Prostate gland (tissue), 2 donors: ENCODE measurements around the gene ZBTB39. TPM values are rescaled to one million over a fixed set of nuclear protein-coding genes. Genes with fewer than 3 reads are reported as not detected.
"Not testable (repeated sequence)": the region's sequence is repeated elsewhere in the genome, so short reads cannot be mapped to it uniquely, and the experiment has no call there.

Experiments
- DNase-seq: peaks from one replicate; pipeline ENCODE4 v3.0.0-alpha.2; 2019; ENCODE audit warnings: low spot score
- H3K27ac ChIP-seq, 2 donors: fragments of 200-600 bp; sonication (generic); 2 replicates each; pipeline ENCODE4 v1.5.1; 2017 to 2019
- H3K27me3 ChIP-seq: fragments of 200-600 bp; sonication (generic); replicated peaks from 2 replicates; pipeline ENCODE4 v1.5.1; 2019; ENCODE audit not compliant: insufficient read depth
- H3K36me3 ChIP-seq, 2 donors: fragments of 200-600 bp; sonication (generic); 1 replicate in 1 of 2; 2 replicates in 1 of 2; pipeline versions ENCODE4 v1.5.1 to v1.8.1; 2017 to 2019
- H3K4me1 ChIP-seq: fragments of 200-600 bp; sonication (generic); replicated peaks from 2 replicates; pipeline ENCODE4 v1.5.1; 2019
- H3K4me3 ChIP-seq, 2 donors: fragments of 200-600 bp; sonication (generic); 2 replicates each; pipeline ENCODE4 v1.5.1; 2017 to 2019
- H3K9me3 ChIP-seq: fragments of 200-600 bp; sonication (generic); 2 replicates; pipeline ENCODE4 v1.5.1; 2017
- POLR2A ChIP-seq: fragments of 450-650 bp; IDR thresholded peaks from one replicate; pipeline ENCODE4 v1.6.1; 2016; ENCODE audit warnings: antibody characterized with exemption, mild to moderate bottlenecking
- POLR2AphosphoS5 ChIP-seq: sonication (generic); formaldehyde crosslinking; IDR thresholded peaks from one replicate; pipeline ENCODE4 v1.6.1; 2017; ENCODE audit warnings: antibody characterized with exemption
- WGBS: methylation state at CpG from one replicate; pipeline ENCODE4 v1.1.5; 2018; 5-methylcytosine and 5-hydroxymethylcytosine counted together
- intact Hi-C: fragments of 100-400 bp; cut with DNase I; formaldehyde crosslinking; loops from one replicate; pipeline ENCODE4 v1.14.2; 2022
- total RNA-seq, 2 donors: library from RNA; depleted of rRNA; stranded (reverse); fragments of >200 nt; gene quantifications; one replicate each; pipeline ENCODE4 v1.1.0, GENCODE V29; 2016
- TF ChIP-seq, protein P1 (sequence below), 4 experiments: fragments of 200-600 bp in 2 of 4; fragments of 450-650 bp in 2 of 4; sonication (generic) in 2 of 4; IDR thresholded peaks; 1 replicate in 3 of 4; 2 replicates in 1 of 4; pipeline ENCODE4 v1.5.1; 2016 to 2019; ENCODE audit warnings: antibody characterized with exemption in 4 of 4, mild to moderate bottlenecking in 2 of 4, moderate library complexity in 2 of 4

Gene ZBTB39
- total RNA-seq, 2 donors from 2014 or later: 5.8 to 15.6 TPM

DNA sequence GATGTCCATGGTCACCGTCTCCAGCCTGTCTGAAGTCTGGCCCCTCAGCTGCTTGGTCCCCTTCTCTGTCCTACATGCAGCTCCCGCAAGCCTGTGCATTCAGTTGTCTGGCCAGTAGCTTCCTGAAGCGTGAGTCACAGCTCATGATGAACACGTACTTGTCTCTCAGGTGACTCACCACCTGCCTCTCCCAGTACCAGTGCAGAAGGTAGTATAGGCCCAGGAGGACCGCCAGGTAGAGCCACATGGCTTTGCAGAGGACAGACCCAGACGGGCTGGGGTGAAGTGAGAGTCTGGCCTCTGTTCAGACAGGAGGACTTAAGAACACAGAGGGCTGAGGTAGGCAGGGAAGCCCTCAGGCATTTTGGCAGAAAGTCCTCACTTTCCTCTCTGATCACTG lies 20.6 kb downstream of the ZBTB39 start:
- H3K27ac ChIP-seq: peak overlapping the region in 1 of 2 donors; percentile 19
- DNase-seq: peak; percentile 87
- not testable (repeated sequence) for H3K36me3 ChIP-seq, H3K9me3 ChIP-seq, H3K4me1 ChIP-seq, H3K27me3 ChIP-seq, H3K4me3 ChIP-seq
- peak; percentile 90 for TF ChIP-seq POLR2AphosphoS5
- TF ChIP-seq, protein P1, sequence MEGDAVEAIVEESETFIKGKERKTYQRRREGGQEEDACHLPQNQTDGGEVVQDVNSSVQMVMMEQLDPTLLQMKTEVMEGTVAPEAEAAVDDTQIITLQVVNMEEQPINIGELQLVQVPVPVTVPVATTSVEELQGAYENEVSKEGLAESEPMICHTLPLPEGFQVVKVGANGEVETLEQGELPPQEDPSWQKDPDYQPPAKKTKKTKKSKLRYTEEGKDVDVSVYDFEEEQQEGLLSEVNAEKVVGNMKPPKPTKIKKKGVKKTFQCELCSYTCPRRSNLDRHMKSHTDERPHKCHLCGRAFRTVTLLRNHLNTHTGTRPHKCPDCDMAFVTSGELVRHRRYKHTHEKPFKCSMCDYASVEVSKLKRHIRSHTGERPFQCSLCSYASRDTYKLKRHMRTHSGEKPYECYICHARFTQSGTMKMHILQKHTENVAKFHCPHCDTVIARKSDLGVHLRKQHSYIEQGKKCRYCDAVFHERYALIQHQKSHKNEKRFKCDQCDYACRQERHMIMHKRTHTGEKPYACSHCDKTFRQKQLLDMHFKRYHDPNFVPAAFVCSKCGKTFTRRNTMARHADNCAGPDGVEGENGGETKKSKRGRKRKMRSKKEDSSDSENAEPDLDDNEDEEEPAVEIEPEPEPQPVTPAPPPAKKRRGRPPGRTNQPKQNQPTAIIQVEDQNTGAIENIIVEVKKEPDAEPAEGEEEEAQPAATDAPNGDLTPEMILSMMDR (IDR thresholded peaks at IDR 0.05): peak in 2 of 4 experiments; percentile 23 to 33
- intact Hi-C loops: loop anchor here (2.0 kb wide), 1 partner anchor 223 kb away; the partner anchor contains the start of gene HSD17B6
- 45% methylated on average over 5 of the region's 6 CpGs for WGBS

DNA sequence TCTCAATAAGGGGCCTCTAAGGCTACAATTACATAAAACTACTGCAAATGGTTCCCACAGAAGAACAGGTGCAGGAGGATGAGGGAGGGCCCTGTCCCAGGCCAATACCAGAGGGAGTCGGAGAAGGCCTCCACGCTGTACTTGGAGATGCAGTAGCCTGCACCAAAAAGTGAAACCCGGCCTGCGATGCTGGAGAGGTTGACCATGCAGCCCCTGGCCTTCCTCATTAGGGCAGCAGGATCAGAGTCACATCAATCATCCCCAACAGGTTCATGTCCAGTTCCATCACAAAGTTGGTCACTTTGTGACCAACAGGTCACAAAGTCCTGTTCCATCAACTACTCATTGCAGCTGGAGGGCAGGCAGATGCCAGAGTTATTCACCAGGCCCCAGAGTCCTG lies 23.0 kb downstream of the ZBTB39 start:
- H3K4me3 ChIP-seq: no peak overlapping the region
- TF ChIP-seq, protein P1 (IDR thresholded peaks at IDR 0.05): no peak
- no peak for TF ChIP-seq POLR2A
- no peaks in the 10 kb centered on the region for H3K9me3 ChIP-seq
- H3K4me1 ChIP-seq: no peaks in the 10 kb centered on the region
- WGBS: 93% methylated on average over 4 of the region's 4 CpGs
- H3K27me3 ChIP-seq: no peaks in the 10 kb centered on the region
- no peak overlapping the region for H3K27ac ChIP-seq
- intact Hi-C loops: no loop called here
- H3K36me3 ChIP-seq: no peaks in the 10 kb centered on the region
- no peak for DNase-seq

DNA sequence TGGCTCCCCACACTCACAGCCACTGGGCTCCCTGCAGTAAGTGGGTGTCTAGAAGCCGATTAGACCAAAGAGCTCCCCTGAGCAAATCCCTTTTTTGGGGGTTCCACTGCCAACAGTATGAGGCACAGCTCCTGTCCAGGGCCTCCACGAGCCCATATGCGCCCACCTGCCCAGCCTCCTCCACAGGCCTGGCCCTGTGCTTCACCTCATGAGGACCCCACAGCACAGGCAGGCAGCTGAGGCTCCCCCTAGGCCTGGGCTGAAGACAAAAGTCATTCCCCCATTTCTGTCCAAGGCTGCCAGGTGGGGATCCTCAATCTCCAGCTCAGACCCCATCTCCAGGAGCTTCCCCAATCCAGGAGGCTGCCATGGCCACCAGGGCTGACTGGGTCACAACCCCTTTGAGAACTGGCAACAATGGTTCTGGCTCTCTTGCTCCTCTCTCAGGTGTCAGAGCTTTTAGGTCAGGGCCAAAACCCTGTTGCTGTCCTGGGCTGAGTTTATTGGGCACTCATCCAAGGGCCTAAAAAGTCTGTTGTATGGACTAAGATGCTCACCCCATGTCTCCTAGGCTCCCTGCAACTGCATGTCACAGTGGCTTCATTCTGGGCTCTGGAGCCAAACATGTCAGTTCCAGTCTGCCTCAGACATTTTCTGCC lies 23.6 kb downstream of the ZBTB39 start:
- H3K27me3 ChIP-seq, H3K9me3 ChIP-seq, H3K36me3 ChIP-seq, H3K27ac ChIP-seq, DNase-seq, H3K4me3 ChIP-seq, H3K4me1 ChIP-seq, intact Hi-C loops: not testable (repeated sequence)
- WGBS: 100% methylated on average over 2 of the region's 3 CpGs

DNA sequence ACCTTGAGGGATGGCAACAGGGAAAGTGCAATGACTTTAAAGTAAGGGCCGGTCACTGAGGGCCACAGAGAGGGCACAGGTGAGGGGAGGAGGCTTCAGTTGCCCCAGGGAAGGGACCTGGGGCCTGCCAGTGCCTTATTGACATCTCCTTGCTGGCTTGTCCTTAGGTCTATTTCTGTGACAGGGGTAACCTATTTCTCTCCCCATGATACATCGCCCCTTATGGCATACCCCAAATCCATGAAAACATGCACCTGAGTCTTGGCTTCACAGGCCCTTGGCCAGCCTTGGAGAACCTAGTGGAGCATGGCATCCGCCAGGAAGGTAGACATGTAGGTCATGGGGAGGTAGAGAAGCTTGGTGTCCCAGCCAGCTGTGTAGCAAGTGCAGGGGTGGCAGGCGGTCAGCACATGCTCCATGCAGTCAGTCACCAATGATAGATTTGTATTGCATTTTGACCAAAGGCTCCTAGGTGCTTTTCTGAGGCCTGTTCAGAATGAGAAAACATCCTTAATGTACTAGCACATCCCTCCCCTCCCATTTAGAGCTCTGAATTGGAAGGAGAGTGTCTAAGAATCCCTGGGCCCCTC lies 25.3 kb downstream of the ZBTB39 start:
- no peak for TF ChIP-seq POLR2A
- TF ChIP-seq POLR2AphosphoS5: no peak
- TF ChIP-seq, protein P1 (IDR thresholded peaks at IDR 0.05): no peak
- intact Hi-C loops: no loop called here
- Histone ChIP-seq H3K4me1 (no peaks in the 10 kb centered on the region), H3K27ac (no peak overlapping the region), H3K9me3 (no peaks in the 10 kb centered on the region), H3K4me3 (no peak overlapping the region), H3K27me3 (no peaks in the 10 kb centered on the region), H3K36me3 (no peaks in the 10 kb centered on the region)
- no peak for DNase-seq
- 98% methylated on average over 4 of the region's 4 CpGs for WGBS

DNA sequence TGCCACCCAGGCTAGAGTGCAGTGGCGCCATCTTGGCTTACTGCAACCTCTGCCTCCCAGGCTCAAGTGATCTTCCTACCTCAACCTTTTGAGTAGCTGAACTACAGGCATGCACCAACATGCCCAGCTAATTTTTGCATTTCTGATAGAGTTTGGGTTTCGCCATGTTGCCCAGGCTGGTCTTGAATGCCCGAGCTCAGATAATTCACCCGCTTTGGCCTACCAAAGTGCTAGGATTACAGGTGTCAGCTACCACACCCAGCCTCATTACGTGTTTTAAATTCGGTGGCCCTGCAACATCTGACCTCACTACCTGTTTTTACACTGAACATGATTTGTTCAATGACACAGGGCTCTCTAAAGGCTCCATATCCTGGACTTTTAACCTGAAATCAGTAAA lies 26.1 kb downstream of the ZBTB39 start:
- WGBS: 89% methylated on average over 6 of the region's 6 CpGs
- Histone ChIP-seq H3K36me3 (no peaks in the 10 kb centered on the region), H3K9me3 (no peaks in the 10 kb centered on the region), H3K4me3 (no peak overlapping the region), H3K27me3 (no peaks in the 10 kb centered on the region), H3K4me1 (no peaks in the 10 kb centered on the region), H3K27ac (no peak overlapping the region)
- intact Hi-C loops: no loop called here
- TF ChIP-seq POLR2A (no peak), POLR2AphosphoS5 (no peak)
- TF ChIP-seq, protein P1 (IDR thresholded peaks at IDR 0.05): no peak
- no peak for DNase-seq
